22Rv1 (cell line): Measurements from ENCODE around the gene RPL26.

ENCODE experiments used
- ZFX ChIP-seq: fragments of 450-650 bp; IDR thresholded peaks from 2 replicates; pipeline ENCODE4 v1.6.1; 2017; ENCODE audit warnings: antibody characterized with exemption, borderline replicate concordance
- TF ChIP-seq, protein P1 (sequence below): fragments of 450-650 bp; IDR thresholded peaks from 2 replicates; pipeline ENCODE4 v1.5.1; 2017; ENCODE audit warnings: mild to moderate bottlenecking

DNA sequence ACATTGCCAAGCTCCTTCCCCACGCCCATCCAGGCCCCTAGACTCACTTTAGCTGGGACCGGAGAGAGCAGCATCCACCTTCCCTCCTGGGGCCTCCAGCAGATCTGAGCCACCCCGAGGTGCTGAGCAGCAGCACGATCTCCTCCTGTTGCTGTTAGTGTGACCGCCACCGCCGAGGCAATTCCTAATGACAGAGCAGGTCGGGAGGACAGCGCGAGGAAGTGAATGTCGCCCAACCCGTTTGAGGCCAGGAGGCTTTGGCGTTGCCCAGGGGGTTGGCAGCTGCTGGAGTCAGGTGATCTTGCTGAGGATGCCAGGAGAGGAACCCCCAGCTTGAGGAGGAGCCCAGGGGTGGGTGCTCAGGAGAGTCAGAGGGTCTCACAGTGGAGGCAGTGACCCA, 14.6 kb upstream of the RPL26 start, which contains the start of gene RNF222:
- TF ChIP-seq, protein P1, sequence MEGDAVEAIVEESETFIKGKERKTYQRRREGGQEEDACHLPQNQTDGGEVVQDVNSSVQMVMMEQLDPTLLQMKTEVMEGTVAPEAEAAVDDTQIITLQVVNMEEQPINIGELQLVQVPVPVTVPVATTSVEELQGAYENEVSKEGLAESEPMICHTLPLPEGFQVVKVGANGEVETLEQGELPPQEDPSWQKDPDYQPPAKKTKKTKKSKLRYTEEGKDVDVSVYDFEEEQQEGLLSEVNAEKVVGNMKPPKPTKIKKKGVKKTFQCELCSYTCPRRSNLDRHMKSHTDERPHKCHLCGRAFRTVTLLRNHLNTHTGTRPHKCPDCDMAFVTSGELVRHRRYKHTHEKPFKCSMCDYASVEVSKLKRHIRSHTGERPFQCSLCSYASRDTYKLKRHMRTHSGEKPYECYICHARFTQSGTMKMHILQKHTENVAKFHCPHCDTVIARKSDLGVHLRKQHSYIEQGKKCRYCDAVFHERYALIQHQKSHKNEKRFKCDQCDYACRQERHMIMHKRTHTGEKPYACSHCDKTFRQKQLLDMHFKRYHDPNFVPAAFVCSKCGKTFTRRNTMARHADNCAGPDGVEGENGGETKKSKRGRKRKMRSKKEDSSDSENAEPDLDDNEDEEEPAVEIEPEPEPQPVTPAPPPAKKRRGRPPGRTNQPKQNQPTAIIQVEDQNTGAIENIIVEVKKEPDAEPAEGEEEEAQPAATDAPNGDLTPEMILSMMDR = no peak
- no peak for TF ChIP-seq ZFX
